ENCODE results near the gene HOXB4.

Gene HOXB4

GRCh38 chr17:48600244-48601098 lies 22.3 kb upstream of the HOXB4 start:
- no peak for DNase-seq

- no peak for DNase-seq
These were observed 21.2 kb upstream of the HOXB4 start for GRCh38 chr17:48599354-48599753.

GRCh38 chr17:48598736-48599135 lies 20.6 kb upstream of the HOXB4 start:
- DNase-seq: no peak

- peak; percentile 48 for DNase-seq
These were observed 19.9 kb upstream of the HOXB4 start for GRCh38 chr17:48597778-48598631.

GRCh38 chr17:48597528-48597777 lies 19.3 kb upstream of the HOXB4 start:
- no peak for DNase-seq

GRCh38 chr17:48596735-48597527 lies 18.8 kb upstream of the HOXB4 start:
- no peak for DNase-seq

GRCh38 chr17:48596000-48596734 lies 18.0 kb upstream of the HOXB4 start:
- DNase-seq: no peak

- DNase-seq: no peak
These were observed 17.3 kb upstream of the HOXB4 start for GRCh38 chr17:48595278-48595999.

- DNase-seq: no peak
These were observed 16.6 kb upstream of the HOXB4 start for GRCh38 chr17:48594538-48595277.

- DNase-seq: peak; percentile 87
These were observed 15.8 kb upstream of the HOXB4 start for GRCh38 chr17:48593840-48594537.

- DNase-seq: no peak
These were observed 15.1 kb upstream of the HOXB4 start, which contains the start of gene HOXB5 for GRCh38 chr17:48593126-48593829. Gene HOXB5 (minus strand): TSS chr17:48593779. CDS start chr17:48593682, 97 bp downstream.

GRCh38 chr17:48592577-48592976 lies 14.4 kb upstream of the HOXB4 start:
- DNase-seq: no peak

- DNase-seq: no peak
These were observed 13.9 kb upstream of the HOXB4 start for GRCh38 chr17:48592057-48592514.

GRCh38 chr17:48591255-48592056 lies 13.3 kb upstream of the HOXB4 start:
- no peak for DNase-seq

GRCh38 chr17:48590607-48591161 lies 12.5 kb upstream of the HOXB4 start:
- DNase-seq: no peak

GRCh38 chr17:48589831-48590606 lies 11.9 kb upstream of the HOXB4 start, which contains the start of gene HOXB3:
Gene HOXB3 (minus strand): TSS chr17:48590241. CDS start chr17:48552474, 37,767 bp downstream.
- no peak for DNase-seq

GRCh38 chr17:48589060-48589830 lies 11.1 kb upstream of the HOXB4 start:
- DNase-seq: no peak
